ENCODE data around the gene MPRIP.

Gene MPRIP

DNA sequence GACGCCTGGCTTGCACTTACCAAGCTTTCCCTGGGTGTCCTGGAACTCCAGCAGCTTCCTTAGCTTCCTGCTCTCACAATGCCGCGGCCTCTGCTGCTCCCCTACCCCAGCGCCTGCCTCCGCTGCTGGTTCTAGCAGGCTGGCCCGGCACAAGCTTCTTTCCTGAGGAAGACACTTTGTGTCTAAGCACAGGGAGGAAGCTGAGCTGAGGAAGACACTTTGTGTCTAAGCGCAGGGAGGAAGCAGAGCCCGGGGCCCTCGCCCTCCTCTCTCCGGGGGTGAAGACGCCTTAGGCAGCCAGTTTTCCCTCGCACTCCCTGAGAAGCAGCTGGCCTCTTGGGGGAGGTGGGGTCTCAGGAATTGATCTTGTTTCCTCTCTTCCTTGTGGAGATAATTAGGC, 99.0 kb downstream of the MPRIP start:
- no peak for DNase-seq (ENCODE audit: low spot score)
- TF ChIP-seq, protein P1, sequence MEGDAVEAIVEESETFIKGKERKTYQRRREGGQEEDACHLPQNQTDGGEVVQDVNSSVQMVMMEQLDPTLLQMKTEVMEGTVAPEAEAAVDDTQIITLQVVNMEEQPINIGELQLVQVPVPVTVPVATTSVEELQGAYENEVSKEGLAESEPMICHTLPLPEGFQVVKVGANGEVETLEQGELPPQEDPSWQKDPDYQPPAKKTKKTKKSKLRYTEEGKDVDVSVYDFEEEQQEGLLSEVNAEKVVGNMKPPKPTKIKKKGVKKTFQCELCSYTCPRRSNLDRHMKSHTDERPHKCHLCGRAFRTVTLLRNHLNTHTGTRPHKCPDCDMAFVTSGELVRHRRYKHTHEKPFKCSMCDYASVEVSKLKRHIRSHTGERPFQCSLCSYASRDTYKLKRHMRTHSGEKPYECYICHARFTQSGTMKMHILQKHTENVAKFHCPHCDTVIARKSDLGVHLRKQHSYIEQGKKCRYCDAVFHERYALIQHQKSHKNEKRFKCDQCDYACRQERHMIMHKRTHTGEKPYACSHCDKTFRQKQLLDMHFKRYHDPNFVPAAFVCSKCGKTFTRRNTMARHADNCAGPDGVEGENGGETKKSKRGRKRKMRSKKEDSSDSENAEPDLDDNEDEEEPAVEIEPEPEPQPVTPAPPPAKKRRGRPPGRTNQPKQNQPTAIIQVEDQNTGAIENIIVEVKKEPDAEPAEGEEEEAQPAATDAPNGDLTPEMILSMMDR (IDR thresholded peaks at IDR 0.05; ENCODE audit: extremely low read depth, insufficient read depth, missing control alignments) = no peak
- in situ Hi-C loops (cut with MboI; ENCODE audit: low pct_unique_long_range_greater_than_20kb, low sequenced_read_pairs, unreplicated experiment) = no loop called here

DNA sequence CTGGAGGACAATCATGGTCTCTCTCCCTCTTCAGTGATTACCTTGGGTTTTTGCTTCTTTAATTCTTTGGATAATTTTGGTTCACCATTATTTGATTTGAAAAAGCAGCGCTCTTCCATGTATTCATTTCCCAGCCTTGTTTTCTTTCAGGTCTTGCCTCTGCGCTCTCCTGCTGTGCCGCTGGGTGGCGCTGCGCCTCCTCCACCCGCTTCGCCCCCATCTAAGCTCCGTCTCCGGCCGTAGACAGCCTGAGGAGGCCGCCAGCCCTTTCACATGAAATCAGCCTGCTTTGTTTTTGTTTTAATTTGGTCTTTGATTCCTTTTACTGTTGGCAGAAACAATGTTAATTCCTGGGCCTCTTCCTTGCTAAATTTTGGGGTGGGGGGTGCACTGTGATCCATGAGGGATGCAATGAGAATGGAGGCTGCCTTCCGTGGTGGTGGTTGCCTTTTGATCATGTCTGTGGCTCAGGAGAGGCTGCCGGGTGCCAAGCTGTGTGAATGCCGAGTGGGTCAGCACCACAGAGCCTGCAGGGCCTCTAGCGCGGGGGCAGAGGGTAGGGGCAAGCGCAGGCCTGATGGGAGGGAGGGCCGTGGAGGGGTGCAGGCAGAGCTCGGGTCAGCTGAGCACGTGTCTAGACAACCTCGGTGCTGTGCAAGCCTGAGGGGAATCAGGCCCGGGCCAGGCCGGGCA, 99.7 kb downstream of the MPRIP start:
- TF ChIP-seq, protein P1 (IDR thresholded peaks at IDR 0.05; ENCODE audit: extremely low read depth, insufficient read depth, missing control alignments) = peak; percentile 81
- peak; percentile 71 for DNase-seq (ENCODE audit: low spot score)
- in situ Hi-C loops (cut with MboI; ENCODE audit: low pct_unique_long_range_greater_than_20kb, low sequenced_read_pairs, unreplicated experiment) = no loop called here

GRCh38 chr17:17142556-17142955, 100.3 kb downstream of the MPRIP start:
- in situ Hi-C loops (cut with MboI; ENCODE audit: low pct_unique_long_range_greater_than_20kb, low sequenced_read_pairs, unreplicated experiment) = no loop called here
- DNase-seq (ENCODE audit: low spot score) = no peak
- TF ChIP-seq, protein P1 (IDR thresholded peaks at IDR 0.05; ENCODE audit: extremely low read depth, insufficient read depth, missing control alignments) = no peak

GRCh38 chr17:17143501-17143900, 101.2 kb downstream of the MPRIP start:
- in situ Hi-C loops (cut with MboI; ENCODE audit: low pct_unique_long_range_greater_than_20kb, low sequenced_read_pairs, unreplicated experiment) = no loop called here
- no peak for DNase-seq (ENCODE audit: low spot score)

DNA sequence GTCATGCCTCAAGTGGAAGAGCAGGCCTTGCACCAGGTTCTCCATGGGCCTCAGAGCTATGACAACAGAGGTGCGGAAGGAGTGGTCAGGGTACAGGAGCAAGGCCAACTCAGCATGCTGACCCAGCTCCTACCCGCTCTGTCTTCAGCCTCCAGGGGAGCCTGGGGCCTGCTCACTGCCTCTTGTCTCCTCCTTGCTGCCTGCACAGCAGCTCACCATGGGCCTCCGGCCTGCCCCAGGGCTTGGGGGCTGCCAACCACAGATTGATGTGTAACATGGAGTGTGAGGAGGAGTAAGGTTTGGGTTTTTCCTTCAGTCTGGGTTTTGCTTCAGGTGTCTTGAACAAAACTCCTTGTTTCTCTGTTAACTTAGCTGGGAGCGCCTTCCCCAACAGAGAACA, 101.8 kb downstream of the MPRIP start:
- in situ Hi-C loops (cut with MboI; ENCODE audit: low pct_unique_long_range_greater_than_20kb, low sequenced_read_pairs, unreplicated experiment) = no loop called here
- TF ChIP-seq, protein P1 (IDR thresholded peaks at IDR 0.05; ENCODE audit: extremely low read depth, insufficient read depth, missing control alignments) = no peak
- no peak for DNase-seq (ENCODE audit: low spot score)

More at GRCh38 chr17:17143501-17143900, 101.2 kb downstream of the MPRIP start:
- TF ChIP-seq, protein P1 (IDR thresholded peaks at IDR 0.05; ENCODE audit: extremely low read depth, insufficient read depth, missing control alignments) = no peak

DNA sequence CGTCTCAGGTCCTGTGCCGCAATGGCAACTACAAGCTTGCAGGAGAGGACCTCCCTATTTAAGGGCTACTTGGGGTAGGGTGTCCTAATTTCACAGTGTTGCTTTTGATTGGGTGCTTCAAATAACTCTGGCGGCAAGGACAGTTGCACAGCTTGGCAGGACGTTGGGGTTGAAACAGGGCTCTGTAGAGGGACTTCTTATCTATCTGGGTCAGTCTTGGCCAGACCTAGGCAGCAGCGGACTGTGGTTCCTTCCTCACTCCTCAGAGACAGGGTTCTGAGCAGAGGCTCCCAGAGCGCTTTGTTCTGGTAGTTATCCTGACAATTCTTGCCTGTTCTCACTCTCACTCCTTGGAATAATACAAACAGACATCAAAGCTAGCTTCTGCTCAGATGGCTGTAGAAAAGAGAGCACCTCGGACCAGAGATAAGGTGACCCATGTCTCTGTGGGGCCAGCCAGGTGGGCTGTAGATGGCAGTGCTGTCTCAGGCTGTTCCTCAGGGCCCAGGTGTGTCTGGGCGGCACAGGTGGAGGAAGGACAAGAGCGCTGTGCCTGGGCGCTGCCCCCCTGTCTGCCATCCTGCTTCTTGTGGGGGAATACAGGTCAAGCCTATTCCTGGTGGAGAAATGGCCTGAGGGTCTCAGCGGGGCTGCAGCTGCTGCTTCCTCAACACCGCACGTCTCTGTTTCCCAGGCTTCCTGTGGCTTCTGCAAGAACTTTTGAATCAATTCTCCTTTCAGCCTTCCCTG, 102.8 kb downstream of the MPRIP start:
- TF ChIP-seq, protein P1 (IDR thresholded peaks at IDR 0.05; ENCODE audit: extremely low read depth, insufficient read depth, missing control alignments) = no peak
- no peak for DNase-seq (ENCODE audit: low spot score)
- in situ Hi-C loops (cut with MboI; ENCODE audit: low pct_unique_long_range_greater_than_20kb, low sequenced_read_pairs, unreplicated experiment) = no loop called here
